ENCODE results near the gene TRANK1.

The TRANK1 gene

DNA sequence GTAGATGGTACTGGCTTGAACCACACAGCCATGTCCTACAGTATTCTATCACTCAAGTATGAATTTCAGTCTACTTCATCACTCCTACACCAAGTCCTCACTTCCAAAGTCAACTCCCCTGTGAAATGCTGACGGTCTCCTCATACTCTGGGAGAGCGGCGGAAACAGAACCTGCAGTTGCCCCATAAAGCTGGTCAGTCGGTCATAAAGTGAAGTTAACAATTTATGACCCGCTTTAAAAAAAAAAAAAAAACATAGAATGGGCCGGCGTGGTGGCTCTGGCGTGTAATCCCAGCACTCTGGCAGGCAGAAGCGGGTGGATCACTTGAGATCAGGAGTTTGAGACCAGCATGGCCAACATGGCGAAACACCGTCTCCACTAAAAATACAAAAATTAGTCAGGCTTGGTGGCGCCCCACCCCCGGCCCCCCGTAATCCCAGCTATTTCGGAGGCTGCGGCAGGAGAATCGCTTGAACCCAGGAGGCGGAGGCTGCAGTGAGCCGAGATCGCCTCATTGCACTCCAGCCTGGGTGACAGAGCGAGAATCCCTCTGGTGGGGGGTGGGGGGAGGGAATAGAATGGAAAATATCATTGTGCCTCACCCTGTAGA, 2.1 kb downstream of the TRANK1 start:
- Histone ChIP-seq H3K4me3 (replicated peaks; ENCODE audit: insufficient read depth, low read length) (no peak overlapping the region), H3K27me3 (ENCODE audit: insufficient read depth, poor library complexity, severe bottlenecking) (no peaks in the 10 kb centered on the region), H3K27ac (replicated peaks) (no peak overlapping the region)
- no peak for TF ChIP-seq REST (IDR thresholded peaks at IDR 0.05; ENCODE audit: insufficient replicate concordance, low read depth)
- no peak for TF ChIP-seq POLR2AphosphoS5 (IDR thresholded peaks at IDR 0.05; ENCODE audit: low read depth)
- no peak for TF ChIP-seq SPI1 (IDR thresholded peaks at IDR 0.05; ENCODE audit: borderline replicate concordance, low read depth)
- no peak for TF ChIP-seq CTCF (IDR thresholded peaks at IDR 0.05; ENCODE audit: insufficient read depth, low read length)
- TF ChIP-seq GABPA (IDR thresholded peaks at IDR 0.05; ENCODE audit: low read depth): no peak
- DNase-seq (ENCODE audit: low read depth in 1 of 2, low spot score in 1 of 2): no peak

- no peak for DNase-seq (ENCODE audit: low read depth in 1 of 2, low spot score in 1 of 2)
- Histone ChIP-seq H3K27ac (replicated peaks) (no peak overlapping the region), H3K4me3 (replicated peaks; ENCODE audit: insufficient read depth, low read length) (no peak overlapping the region), H3K27me3 (ENCODE audit: insufficient read depth, poor library complexity, severe bottlenecking) (no peaks in the 10 kb centered on the region)
- no peak for TF ChIP-seq CTCF (IDR thresholded peaks at IDR 0.05; ENCODE audit: insufficient read depth, low read length)
- TF ChIP-seq REST (IDR thresholded peaks at IDR 0.05; ENCODE audit: insufficient replicate concordance, low read depth): no peak
- no peak for TF ChIP-seq POLR2AphosphoS5 (IDR thresholded peaks at IDR 0.05; ENCODE audit: low read depth)
- no peak for TF ChIP-seq GABPA (IDR thresholded peaks at IDR 0.05; ENCODE audit: low read depth)
- no peak for TF ChIP-seq SPI1 (IDR thresholded peaks at IDR 0.05; ENCODE audit: borderline replicate concordance, low read depth)
These were observed 3.2 kb downstream of the TRANK1 start for GRCh38 chr3:36941658-36942057.

DNA sequence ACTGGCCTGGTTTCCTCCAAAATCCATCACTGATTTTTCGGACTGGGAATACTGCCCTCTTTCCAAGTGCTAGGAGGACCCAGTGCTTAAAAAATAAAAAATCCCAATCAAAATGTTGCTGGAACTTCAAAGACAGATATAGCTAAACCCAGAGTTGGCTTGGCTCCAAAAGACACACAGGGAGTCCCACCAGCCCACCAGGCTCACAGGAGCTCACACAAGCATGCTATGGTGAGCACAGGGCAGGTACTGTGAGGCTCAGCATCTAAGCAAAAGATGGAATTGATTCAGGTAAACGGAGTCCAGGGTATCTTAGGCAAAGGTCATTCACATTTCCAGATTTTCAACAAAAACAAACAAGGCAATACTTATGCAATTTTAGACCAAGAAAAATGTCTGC, 3.7 kb downstream of the TRANK1 start:
- TF ChIP-seq REST (IDR thresholded peaks at IDR 0.05; ENCODE audit: insufficient replicate concordance, low read depth) (no peak), GABPA (IDR thresholded peaks at IDR 0.05; ENCODE audit: low read depth) (no peak), SPI1 (IDR thresholded peaks at IDR 0.05; ENCODE audit: borderline replicate concordance, low read depth) (no peak), POLR2AphosphoS5 (IDR thresholded peaks at IDR 0.05; ENCODE audit: low read depth) (no peak)
- no peak overlapping the region for H3K27ac ChIP-seq (replicated peaks)
- DNase-seq (ENCODE audit: low read depth in 1 of 2, low spot score in 1 of 2): no peak
- no peak overlapping the region for H3K4me3 ChIP-seq (replicated peaks; ENCODE audit: insufficient read depth, low read length)
- no peaks in the 10 kb centered on the region for H3K27me3 ChIP-seq (ENCODE audit: insufficient read depth, poor library complexity, severe bottlenecking)
